Measurements from ENCODE around the gene ZNF274. TPM values are rescaled to one million over a fixed set of nuclear protein-coding genes. Genes with fewer than 3 reads are reported as not detected.
A peak's percentile ranks its signal among the peaks of the same experiment; 100 is the strongest.
"Not testable (repeated sequence)": the region's sequence is repeated elsewhere in the genome, so short reads cannot be mapped to it uniquely, and the experiment has no call there.

ZNF274 gene
- 20.6 TPM for polyA plus RNA-seq (2012; ENCODE audit: insufficient read depth, insufficient read length, low read depth)

DNA sequence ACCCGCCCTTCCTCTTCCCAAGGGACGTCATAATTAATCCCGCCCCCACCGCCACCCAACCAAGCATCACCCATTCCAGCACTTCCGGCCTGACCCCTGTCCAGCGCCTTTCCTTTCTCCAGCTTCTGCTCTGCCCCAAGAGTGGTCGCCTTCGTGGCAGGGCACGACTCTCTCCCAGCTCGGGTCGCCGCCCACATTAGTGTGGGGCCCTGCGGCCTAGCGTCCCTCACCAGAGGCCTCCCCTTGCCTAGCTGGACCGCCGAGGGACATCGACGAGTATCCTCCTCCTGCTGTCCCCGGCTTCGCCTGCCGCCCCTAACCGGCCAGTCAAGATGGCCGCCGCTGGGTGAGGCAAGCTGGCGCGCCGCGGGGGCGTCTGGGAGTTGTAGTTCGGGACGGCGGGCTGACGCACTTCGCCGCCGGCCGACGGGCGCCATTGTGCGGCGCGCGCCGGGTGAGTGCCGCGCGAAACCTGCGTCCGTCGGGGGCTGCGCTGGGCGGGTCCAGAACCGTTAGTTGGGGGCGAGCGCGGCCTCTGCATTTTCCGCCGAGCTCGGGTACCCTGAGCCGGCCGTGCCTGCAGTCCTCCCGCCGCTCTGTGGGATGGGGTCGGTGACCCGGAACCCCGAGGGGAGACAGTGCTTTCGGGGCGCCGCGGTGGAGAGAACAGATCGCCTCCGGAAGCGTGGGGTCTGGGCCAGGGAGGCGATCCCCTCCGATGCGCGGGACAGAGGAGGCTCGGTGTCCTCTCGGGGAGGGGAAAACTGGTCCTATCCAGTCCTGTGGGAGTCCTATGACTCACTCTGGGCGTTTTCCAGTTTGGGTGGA is at the start of gene ZNF274:
Gene ZNF274, plus strand, starts transcription at position 73 of the 828 bp plus-strand sequence. CDS start 905 bp downstream, outside the sequence.
- Histone ChIP-seq H3K27me3 (no peaks in the 10 kb centered on the region), H3K9me3 (peaks cover 6% of the 10 kb centered on the region), H3K4me3 (ENCODE audit: low read depth, low read length) (peak within 1 kb of the TSS; percentile 89), H3K4me1 (no peaks in the 10 kb centered on the region), H3K36me3 (peaks cover 24% of the 10 kb centered on the region)
- DNase-seq, result peak; percentile 97
- TF ChIP-seq, protein P1, sequence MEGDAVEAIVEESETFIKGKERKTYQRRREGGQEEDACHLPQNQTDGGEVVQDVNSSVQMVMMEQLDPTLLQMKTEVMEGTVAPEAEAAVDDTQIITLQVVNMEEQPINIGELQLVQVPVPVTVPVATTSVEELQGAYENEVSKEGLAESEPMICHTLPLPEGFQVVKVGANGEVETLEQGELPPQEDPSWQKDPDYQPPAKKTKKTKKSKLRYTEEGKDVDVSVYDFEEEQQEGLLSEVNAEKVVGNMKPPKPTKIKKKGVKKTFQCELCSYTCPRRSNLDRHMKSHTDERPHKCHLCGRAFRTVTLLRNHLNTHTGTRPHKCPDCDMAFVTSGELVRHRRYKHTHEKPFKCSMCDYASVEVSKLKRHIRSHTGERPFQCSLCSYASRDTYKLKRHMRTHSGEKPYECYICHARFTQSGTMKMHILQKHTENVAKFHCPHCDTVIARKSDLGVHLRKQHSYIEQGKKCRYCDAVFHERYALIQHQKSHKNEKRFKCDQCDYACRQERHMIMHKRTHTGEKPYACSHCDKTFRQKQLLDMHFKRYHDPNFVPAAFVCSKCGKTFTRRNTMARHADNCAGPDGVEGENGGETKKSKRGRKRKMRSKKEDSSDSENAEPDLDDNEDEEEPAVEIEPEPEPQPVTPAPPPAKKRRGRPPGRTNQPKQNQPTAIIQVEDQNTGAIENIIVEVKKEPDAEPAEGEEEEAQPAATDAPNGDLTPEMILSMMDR (IDR thresholded peaks at IDR 0.05; ENCODE audit: low read depth, low read length), result no peak

DNA sequence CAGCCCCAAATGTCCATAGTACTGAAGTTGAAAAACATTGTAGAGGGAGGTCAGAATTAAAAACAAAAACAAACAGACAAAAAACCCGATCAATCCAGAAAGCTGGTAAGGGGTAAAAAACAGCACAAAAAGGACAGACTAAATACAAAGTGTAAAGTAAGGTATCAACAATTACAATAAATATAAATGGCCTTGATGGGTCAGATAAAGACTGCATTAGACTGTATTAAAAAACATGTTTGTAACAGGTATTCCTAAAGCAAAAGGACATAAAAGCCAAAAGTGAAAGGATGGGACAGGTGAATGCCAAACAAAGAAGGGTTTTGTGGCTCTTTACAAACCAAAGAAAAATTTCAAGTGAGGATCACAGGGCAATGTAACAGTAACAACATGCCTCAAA is 48.6 kb upstream of the ZNF274 start:
- Histone ChIP-seq H3K27me3 (no peaks in the 10 kb centered on the region), H3K9me3 (peaks cover 16% of the 10 kb centered on the region), H3K4me1 (no peaks in the 10 kb centered on the region), H3K4me3 (ENCODE audit: low read depth, low read length) (no peak overlapping the region), H3K36me3 (peaks cover 5% of the 10 kb centered on the region)
- no peak for DNase-seq
- TF ChIP-seq, protein P1 (IDR thresholded peaks at IDR 0.05; ENCODE audit: low read depth, low read length), result no peak

DNA sequence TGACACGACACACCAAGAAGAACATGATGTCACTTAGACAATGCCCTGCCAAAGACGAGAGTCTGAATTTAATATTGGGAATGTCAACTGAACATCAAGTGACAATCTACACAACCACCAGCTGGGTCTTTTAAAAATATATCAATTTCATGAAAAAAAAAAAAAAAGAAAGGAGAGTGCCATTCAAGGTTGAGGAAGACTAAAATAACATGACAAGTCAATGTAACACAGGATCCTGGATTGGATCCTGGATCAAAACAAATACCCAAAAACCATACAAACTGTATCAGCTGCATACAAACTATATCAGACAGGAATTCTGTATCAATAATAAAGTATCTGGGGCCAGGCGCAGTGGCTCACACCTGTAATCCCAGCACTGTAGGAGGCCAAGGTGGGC is 37.0 kb upstream of the ZNF274 start:
- no peaks in the 10 kb centered on the region for H3K27me3 ChIP-seq
- H3K4me3 ChIP-seq (ENCODE audit: low read depth, low read length), result no peak overlapping the region
- H3K4me1 ChIP-seq, result no peaks in the 10 kb centered on the region; the same call in 1 of the 2 replicates
- H3K36me3 ChIP-seq, result peaks cover 7% of the 10 kb centered on the region
- TF ChIP-seq, protein P1 (IDR thresholded peaks at IDR 0.05; ENCODE audit: low read depth, low read length), result no peak
- DNase-seq, result no peak
- H3K9me3 ChIP-seq, result no peaks in the 10 kb centered on the region; the same call in 1 of the 2 replicates

DNA sequence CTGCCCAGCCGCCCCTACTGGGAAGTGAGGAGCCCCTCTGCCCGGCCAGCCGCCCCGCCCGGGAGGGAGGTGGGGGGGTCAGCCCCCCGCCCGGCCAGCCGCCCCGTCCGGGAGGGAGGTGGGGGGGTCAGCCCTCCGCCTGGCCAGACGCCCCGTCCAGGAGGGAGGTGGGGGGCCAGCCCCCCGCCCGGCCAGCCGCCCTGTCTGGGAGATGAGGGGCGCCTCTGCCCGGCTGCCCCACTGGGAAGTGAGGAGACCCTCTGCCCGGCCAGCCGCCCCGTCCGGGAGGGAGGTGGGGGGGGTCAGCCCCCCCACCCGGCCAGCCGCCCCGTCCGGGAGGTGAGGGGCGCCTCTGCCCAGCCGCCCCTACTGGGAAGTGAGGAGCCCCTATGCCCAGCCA is 35.4 kb upstream of the ZNF274 start:
- H3K4me1 ChIP-seq; H3K27me3 ChIP-seq; H3K9me3 ChIP-seq; DNase-seq; H3K4me3 ChIP-seq (ENCODE audit: low read depth, low read length); H3K36me3 ChIP-seq: not testable (repeated sequence)

DNA sequence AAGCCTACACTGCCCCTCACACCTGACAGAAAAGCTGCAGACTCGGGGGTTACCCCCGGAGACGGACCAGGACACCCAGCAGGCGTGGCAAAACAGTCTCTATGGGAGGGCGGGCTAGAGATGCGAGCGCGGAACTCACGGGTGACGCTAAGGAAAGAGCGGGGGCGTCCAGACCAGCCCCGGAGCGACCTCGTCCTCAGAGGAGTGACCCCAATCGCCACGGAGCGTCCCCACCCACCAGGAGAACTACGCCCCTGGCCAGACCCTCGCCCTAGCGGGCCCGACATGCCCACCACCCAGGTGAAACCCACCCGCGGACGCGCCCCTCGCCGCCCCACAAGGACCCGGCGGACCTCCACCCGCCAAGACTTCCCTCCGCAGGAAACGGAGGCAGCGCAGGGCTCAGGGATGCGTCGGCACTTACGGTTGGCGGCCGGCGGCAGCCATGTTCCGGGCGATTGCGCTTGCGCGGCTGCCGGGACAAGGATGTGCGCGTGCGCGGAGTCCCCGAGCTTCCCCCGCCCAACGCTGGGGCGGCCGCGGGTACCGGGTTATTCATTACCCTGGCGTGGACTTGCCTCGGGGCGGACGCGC is 32.4 kb upstream of the ZNF274 start, which contains the start of gene ZNF329:
Gene ZNF329, minus strand, starts transcription at position 462 of the 594 bp plus-strand sequence. CDS start 21,286 bp downstream, outside the sequence.
- Histone ChIP-seq H3K36me3 (no peaks in the 10 kb centered on the region), H3K27me3 (no peaks in the 10 kb centered on the region), H3K4me3 (ENCODE audit: low read depth, low read length) (peak within 1 kb of the TSS; percentile 90), H3K4me1 (no peaks in the 10 kb centered on the region; the same call in 1 of the 2 replicates), H3K9me3 (no peaks in the 10 kb centered on the region)
- DNase-seq, result peak; percentile 91
- TF ChIP-seq, protein P1 (IDR thresholded peaks at IDR 0.05; ENCODE audit: low read depth, low read length), result no peak

DNA sequence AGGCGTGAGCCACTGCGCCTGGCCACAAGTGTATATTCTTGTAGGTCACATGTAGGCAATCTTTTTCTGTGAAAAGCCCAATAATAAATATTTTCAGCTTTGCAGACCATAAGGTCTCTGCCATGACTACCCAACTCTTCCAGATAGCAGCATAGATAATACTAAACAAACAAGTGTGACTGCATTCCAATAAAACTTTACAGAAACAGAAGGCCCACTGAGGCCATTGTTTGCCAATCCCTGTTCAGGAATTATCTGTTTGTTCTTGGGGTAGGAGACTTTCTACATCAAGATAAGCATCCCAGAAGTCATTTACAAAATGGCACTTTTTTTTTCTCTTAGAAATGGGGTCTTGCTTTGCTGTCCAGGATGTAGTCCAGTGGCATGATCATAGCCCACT is 29.5 kb upstream of the ZNF274 start:
- H3K9me3 ChIP-seq, result no peaks in the 10 kb centered on the region; the same call in none of the 2 replicates
- no peaks in the 10 kb centered on the region for H3K36me3 ChIP-seq
- DNase-seq, result no peak
- TF ChIP-seq, protein P1 (IDR thresholded peaks at IDR 0.05; ENCODE audit: low read depth, low read length), result no peak
- H3K4me3 ChIP-seq (ENCODE audit: low read depth, low read length), result no peak overlapping the region
- no peaks in the 10 kb centered on the region for H3K27me3 ChIP-seq
- no peaks in the 10 kb centered on the region; the same call in 1 of the 2 replicates for H3K4me1 ChIP-seq
